CD4-positive, alpha-beta T cell treated with Interleukin-6 for 4 hours (primary cell): Measurements from ENCODE around the gene HOXD10.

Source experiments
- DNase-seq: peaks from one replicate; pipeline ENCODE4 v3.0.0-alpha.2; 2020; ENCODE audit warnings: mixed read lengths

The HOXD10 gene

GRCh38 chr2:176107731-176108181, 8.8 kb upstream of the HOXD10 start:
- no peak for DNase-seq

DNA sequence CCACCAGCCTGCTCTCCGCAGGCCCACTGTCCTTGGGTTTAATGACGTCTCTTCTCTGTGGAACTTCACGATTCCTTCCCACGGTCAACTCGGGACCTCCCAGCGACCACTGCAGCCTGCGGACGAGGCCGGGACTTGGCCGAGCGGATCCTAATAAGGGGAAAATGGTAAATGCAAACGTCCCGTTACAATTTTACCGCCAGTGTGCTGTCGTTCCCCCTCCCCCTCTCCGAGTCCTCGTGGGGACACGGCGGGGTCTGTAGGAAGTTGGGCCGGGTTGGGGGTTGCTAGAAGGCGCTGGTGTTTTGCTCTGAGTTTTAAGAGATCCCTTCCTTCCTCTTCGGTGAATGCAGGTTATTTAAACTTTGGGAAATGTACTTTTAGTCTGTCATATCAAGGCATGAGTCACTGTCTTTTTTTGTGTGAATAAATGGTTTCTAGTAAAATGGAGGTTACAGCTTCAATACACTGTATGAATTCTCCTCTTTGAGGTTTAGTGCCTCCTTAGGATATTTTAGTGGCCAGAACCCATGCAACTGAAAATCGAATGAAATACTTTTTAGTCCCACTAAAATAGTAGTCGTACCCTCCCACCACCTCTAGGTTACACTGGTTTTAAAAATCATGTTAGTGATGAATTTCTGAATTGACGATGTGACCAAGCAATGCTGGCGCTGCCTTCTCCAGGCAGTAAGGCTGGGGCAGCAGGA, 7.2 kb upstream of the HOXD10 start:
- no peak for DNase-seq

- no peak for DNase-seq
Measured at GRCh38 chr2:176109946-176110345, 6.6 kb upstream of the HOXD10 start.

- DNase-seq = no peak
Measured at GRCh38 chr2:176110415-176111308, 5.9 kb upstream of the HOXD10 start.

GRCh38 chr2:176111309-176111663, 5.3 kb upstream of the HOXD10 start:
- no peak for DNase-seq

DNA sequence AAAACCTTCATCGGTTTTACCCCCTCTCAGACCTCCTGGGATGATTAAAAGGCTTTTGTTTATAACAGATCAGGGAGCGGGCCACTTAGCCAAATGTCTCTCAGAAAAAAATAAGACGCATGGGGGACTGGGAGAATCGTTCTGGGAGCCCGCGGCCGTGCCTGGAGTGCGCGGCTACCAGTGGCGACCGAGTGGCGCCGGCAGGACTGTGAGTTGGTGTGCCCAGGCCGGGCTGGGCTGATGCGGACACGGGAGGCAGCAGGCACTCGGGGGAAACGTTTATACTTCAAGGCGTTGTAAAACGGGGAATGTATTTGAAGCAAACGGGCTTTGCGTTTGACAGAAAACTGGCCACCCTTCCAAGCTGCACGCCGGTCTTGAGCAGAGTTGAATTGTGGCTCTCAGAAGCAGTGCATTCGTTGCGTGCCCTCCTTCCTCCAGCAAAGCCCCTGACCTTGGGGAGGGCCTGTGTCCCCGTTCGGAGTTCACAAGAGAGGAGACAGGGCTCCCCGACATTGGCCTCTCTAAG, 4.7 kb upstream of the HOXD10 start:
- DNase-seq = no peak

DNA sequence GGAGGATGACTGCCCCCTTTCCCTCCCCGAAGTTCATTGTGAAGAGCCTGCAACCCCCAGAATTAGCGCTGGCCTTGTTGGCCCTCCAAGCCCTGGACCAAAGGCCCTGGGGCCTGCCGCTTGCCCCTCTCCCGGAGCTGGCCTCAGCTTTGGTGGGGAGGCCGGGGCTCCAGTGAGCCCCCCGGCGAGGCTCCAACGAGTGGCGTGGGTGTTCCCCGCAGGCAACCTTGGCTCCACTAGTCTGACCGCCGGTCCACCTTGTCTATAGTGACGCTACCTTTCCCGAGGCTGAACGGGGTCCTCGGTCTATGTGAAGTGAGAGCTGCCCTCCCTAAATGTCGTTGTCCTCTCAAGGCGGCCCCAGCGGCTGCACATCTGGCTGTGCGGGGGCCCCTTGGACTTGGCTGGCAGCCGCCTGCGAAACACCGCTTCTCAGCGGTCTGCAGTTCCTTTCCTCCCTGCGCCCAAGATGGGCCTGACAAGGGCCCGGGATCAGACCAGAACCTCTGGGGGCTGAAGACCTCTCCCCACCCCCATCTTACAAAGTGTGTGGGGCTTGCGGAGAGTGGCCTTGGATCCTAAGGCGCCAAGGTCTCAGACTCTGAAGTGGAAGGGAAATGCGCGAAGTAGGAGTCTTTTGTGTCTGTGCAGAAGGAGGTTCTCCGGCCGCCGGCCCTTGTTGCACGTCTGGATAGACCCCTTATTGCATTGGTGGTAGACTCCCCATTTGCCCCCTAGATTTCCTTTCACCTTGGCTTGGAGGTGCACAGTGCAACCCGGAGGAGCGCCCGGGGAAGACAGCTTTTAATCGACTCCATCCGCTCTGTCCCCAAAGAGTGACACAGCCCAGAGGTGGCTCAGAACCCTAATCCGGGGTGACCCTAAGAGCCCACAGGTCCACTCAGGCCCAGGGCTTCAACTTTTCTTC, 3.9 kb upstream of the HOXD10 start:
- DNase-seq = no peak

GRCh38 chr2:176114120-176114929, 2.3 kb upstream of the HOXD10 start:
- no peak for DNase-seq

DNA sequence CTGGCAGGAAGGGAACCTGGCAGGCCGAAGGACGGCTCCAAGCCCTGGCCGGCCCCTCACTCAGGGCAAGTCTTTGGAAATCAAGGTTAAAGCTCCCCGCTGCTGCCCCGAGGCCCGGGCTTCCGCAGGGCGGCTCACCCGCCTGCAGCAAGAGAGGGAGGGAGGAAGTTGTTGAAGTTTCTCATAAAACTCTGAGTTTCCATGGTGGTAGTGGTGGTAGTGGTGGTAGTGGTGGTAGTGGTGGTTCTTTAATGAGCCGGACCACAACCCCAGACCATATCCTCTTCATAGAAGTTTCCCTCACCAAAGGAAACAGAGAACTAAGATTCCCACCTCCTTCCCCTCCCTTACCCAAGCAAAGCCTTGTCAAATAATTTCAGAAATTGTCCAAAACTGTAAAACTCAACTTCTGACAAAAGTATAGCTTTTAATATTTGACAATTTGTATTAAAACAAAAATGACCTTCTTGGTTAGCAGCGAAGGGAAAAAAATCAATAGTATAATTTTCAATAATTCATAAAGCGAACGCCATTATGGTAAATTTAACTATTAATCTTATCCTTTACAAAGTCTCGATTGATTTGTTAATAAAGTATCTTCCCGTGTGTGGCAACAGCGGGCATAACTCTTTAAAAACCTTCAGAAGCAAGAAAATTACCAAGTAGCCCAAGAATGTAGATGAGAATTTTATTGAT, 1.5 kb upstream of the HOXD10 start:
- no peak for DNase-seq

GRCh38 chr2:176117162-176117822, 714 bp downstream of the HOXD10 start:
- DNase-seq = no peak

DNA sequence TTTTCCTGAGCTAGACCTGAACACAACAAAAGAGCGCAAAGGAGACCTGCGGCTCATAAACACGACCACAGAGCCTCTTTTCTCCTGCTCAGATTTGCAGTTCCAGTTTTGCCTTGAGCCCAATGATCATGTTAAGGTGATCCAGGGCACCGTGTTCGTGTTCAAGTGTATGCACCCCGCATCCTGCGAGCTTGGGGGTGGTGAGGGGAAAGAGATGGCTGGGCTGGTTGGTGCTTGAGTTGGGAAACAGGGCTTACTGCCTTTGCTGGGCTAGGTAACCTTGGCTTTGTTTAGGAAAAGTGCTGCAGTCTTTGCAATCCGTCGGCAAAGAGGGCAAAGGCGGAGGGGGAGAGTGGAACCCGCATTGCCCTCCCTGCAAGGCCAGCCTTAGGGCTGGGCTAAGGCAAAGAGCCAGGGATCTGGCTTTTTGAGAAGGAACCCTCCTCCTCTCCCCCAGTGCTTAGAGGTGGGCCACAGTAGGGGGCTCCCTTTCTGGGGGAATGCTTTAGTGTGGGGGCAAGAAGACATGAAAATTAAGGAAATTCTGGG, 1.3 kb downstream of the HOXD10 start:
- DNase-seq = no peak

- DNase-seq = no peak
Measured at GRCh38 chr2:176118601-176119339, 2.2 kb downstream of the HOXD10 start.

GRCh38 chr2:176120364-176121189, 4.0 kb downstream of the HOXD10 start:
- DNase-seq = no peak

DNA sequence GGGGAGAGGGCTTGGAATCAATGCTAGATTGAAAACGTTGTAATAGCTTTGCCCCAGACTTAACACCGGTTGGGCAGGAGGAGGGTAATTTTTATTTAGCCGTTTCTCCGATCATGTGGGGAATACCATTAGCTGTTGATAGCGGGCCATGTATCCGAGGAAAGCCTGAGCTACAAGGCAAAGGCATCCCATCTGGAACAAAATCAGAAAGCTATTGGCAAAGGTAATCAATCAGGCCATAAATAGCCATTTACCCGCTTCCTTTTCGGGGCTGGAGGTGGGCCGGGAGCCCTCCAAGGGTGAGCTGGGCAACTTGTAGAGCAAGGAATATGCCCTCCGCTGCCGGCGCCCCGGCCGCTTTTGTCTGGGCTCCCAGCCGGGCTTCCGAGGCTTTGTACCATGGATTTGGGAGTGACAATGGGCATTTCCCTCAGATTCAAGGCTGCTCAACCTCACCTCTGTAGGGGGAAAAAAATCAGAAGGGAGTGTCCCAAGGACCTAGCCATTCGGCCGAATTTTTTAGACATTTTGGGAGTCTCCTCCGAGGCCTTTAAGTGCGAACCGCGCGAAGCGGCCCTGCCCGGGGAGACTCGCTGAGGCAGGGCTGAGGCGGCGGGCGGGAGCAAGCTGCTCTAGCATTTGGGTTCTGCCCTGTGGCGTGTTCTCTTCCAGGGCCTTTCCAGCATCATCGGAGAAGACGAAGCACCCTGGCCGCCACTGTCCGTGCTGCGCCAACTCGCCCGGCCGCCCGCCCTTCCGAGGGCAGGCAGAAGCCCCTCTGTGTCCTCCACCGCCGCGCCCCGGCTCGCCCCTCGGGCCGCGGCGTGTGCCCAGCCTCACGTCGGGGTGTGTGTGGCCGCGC, 4.8 kb downstream of the HOXD10 start:
- no peak for DNase-seq

GRCh38 chr2:176122052-176122682, 5.6 kb downstream of the HOXD10 start:
- no peak for DNase-seq

DNA sequence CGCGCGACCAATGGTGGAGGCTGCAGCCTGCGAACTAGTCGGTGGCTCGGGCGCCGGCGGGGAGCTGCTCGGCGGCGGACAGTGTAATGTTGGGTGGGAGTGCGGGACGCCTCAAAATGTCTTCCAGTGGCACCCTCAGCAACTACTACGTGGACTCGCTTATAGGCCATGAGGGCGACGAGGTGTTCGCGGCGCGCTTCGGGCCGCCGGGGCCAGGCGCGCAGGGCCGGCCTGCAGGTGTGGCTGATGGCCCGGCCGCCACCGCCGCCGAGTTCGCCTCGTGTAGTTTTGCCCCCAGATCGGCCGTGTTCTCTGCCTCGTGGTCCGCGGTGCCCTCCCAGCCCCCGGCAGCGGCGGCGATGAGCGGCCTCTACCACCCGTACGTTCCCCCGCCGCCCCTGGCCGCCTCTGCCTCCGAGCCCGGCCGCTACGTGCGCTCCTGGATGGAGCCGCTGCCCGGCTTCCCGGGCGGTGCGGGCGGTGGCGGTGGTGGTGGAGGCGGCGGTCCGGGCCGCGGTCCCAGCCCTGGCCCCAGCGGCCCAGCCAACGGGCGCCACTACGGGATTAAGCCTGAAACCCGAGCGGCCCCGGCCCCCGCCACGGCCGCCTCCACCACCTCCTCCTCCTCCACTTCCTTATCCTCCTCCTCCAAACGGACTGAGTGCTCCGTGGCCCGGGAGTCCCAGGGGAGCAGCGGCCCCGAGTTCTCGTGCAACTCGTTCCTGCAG, 6.3 kb downstream of the HOXD10 start, which contains the start of gene HOXD9:
HOXD9 (plus strand) TSS at position 37 of the 728 bp plus-strand sequence; CDS start at position 87, 50 bp downstream.
- no peak for DNase-seq
